Ammon's horn (tissue), 1 donor: ENCODE measurements around the gene TEX55.
"Not testable (repeated sequence)": the region's sequence is repeated elsewhere in the genome, so short reads cannot be mapped to it uniquely, and the experiment has no call there.

Experiments
- DNase-seq: peaks from one replicate; pipeline ENCODE4 v3.0.0-alpha.2; 2016; ENCODE audit warnings: low spot score

TEX55 gene

GRCh38 chr3:119160815-119161214, 14.8 kb downstream of the TEX55 start:
- DNase-seq = no peak

- DNase-seq = no peak
Measured at GRCh38 chr3:119161240-119161639, 15.3 kb downstream of the TEX55 start.

- not testable (repeated sequence) for DNase-seq
Measured at GRCh38 chr3:119164745-119165144, 18.8 kb downstream of the TEX55 start.

GRCh38 chr3:119170821-119171220, 24.9 kb downstream of the TEX55 start:
- DNase-seq = no peak

GRCh38 chr3:119173325-119173724, 27.4 kb downstream of the TEX55 start, which contains the start of gene UPK1B:
Gene UPK1B, plus strand, starts transcription at chr3:119173598. Its CDS starts 13,144 bp downstream, at chr3:119186742.
- no peak for DNase-seq

- no peak for DNase-seq
Measured at GRCh38 chr3:119175872-119176756, 30.1 kb downstream of the TEX55 start.

GRCh38 chr3:119176778-119177177, 30.8 kb downstream of the TEX55 start:
- DNase-seq = no peak

- DNase-seq = no peak
Measured at GRCh38 chr3:119177321-119177720, 31.4 kb downstream of the TEX55 start.

GRCh38 chr3:119181765-119182164, 35.8 kb downstream of the TEX55 start:
- DNase-seq = no peak

- no peak for DNase-seq
Measured at GRCh38 chr3:119184111-119184510, 38.1 kb downstream of the TEX55 start.

- no peak for DNase-seq
Measured at GRCh38 chr3:119184796-119185570, 39.0 kb downstream of the TEX55 start.

GRCh38 chr3:119187266-119187665, 41.3 kb downstream of the TEX55 start:
- no peak for DNase-seq

- DNase-seq = no peak
Measured at GRCh38 chr3:119191800-119192199, 45.8 kb downstream of the TEX55 start.

- DNase-seq = no peak
Measured at GRCh38 chr3:119194237-119195150, 48.5 kb downstream of the TEX55 start.

GRCh38 chr3:119195151-119195476, 49.1 kb downstream of the TEX55 start:
- DNase-seq = no peak

GRCh38 chr3:119195911-119196310, 49.9 kb downstream of the TEX55 start:
- DNase-seq = no peak
